RWPE1 (cell line): ENCODE results near the gene WDR54.

Experiments
- CTCF ChIA-PET: fragments of 350-600 bp; sonication (Branson Sonifier 250); formaldehyde crosslinking; extraction: SDS; loops from one replicate; lab custom pipeline; 2021; lab: Yijun Ruan, JAX
- POLR2A ChIA-PET: fragments of 400-600 bp; formaldehyde crosslinking; extraction: SDS; loops from one replicate; lab custom pipeline; 2020; ENCODE audit warnings: antibody characterized with exemption; ENCODE audit not compliant: low non-redundant PET; lab: Yijun Ruan, JAX
- DNase-seq: peaks from one replicate; pipeline ENCODE4 v3.0.0; 2012; ENCODE audit warnings: low spot score
- H3K27ac ChIP-seq: fragments of 450-650 bp; 2 replicates; pipeline ENCODE4 v1.5.1; 2017
- TF ChIP-seq, protein P1 (sequence below): fragments of 450-650 bp; conservative IDR thresholded peaks from 2 replicates; pipeline ENCODE4 v1.5.1; 2017; ENCODE audit warnings: low read depth, mild to moderate bottlenecking

The WDR54 gene

DNA sequence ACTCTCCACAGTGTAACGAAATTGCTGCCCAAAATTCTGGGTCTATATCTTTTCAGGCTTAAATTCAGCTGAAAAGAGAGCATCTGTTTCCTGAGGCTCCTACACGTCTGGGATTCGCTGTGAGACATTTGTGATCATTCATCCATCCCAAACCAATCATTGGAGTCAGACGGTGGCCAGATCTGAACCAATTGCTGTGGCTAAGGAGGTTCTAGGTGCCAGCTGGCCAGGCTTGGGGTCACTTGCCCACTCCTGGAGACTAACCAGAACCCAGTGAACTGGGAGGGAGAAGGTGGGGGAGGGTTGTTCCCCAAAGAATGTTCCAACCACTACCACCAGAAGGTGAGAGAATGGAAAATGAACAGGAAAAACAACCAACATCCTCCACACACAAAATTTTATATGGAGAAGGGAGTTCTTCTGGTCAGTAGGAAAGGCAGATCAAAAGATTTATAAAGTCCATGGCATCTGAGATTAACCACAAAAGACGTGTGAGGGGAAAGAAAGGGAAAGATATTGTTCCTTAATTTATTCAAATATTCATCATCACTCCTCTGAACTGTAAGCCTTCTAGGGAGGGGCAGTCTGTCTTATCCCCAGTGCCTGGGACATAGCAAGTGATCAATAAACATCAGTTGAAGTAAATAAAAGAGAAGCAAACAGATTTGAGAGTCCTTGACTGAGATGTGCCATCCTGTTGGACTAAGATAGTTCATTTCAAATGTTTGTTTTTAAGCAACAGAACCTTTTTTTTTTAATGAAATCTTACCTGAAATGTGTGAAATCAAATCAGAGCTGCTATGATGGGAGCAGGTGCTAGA, 23.2 kb downstream of the WDR54 start:
- CTCF ChIA-PET, result no interaction called here
- POLR2A ChIA-PET, result no interaction called here
- DNase-seq, result no peak
- TF ChIP-seq, protein P1, sequence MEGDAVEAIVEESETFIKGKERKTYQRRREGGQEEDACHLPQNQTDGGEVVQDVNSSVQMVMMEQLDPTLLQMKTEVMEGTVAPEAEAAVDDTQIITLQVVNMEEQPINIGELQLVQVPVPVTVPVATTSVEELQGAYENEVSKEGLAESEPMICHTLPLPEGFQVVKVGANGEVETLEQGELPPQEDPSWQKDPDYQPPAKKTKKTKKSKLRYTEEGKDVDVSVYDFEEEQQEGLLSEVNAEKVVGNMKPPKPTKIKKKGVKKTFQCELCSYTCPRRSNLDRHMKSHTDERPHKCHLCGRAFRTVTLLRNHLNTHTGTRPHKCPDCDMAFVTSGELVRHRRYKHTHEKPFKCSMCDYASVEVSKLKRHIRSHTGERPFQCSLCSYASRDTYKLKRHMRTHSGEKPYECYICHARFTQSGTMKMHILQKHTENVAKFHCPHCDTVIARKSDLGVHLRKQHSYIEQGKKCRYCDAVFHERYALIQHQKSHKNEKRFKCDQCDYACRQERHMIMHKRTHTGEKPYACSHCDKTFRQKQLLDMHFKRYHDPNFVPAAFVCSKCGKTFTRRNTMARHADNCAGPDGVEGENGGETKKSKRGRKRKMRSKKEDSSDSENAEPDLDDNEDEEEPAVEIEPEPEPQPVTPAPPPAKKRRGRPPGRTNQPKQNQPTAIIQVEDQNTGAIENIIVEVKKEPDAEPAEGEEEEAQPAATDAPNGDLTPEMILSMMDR, result no peak
- H3K27ac ChIP-seq, result no peak overlapping the region

DNA sequence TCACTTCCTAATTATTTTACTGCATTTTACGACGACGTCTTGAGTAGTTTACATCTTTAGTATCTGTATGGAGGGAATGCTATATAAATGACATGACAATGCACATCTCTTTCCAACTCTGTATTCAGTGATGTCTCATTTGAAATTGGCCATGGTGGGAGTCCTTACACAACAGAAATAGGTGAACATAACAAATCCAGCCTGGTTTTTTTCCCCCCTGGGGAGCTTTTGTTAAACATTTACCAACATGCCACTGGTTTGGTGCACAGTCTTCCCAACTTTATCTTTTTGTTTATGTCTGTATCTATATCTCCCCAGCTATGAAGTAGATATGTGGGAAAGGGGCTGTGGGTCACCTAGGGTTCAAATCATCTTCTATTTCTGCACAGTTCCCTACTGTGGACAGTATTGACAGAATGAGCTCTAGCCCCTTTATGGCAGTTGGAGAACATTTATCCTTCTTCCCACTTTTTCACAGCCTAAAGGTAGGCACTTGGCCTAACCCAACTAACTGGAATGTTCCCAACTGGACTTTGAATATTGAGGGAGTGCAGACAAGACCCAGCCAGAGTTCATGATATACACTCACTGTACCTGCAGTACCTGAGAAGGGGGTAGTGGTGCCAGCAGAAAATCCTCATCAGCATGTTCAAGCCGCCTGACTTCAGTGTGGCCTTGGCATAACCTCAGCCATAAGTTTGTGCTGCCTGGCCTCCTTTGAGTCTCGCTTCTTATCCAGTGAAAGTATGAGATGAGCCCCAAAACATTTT, 25.9 kb downstream of the WDR54 start:
- TF ChIP-seq, protein P1, result no peak
- no peak overlapping the region for H3K27ac ChIP-seq
- POLR2A ChIA-PET, result no interaction called here
- CTCF ChIA-PET, result no interaction called here
- no peak for DNase-seq

DNA sequence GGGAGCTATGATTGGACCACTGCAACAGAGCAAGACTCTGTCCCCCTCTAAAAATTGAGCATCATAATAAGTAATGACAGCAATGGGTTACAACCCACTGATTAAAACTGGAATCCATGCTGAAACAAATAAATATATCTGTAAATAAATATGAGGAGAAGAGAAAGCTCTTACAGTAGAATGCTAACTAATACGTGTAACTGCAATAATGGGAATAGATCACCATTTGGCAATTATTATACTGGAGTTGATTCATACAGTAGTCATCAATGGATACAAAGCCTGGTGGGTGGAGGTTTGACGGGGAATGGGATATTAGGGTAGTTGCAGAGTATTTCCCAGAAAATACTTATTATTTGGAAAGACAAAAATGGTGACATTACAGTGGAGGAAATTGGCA, 27.2 kb downstream of the WDR54 start:
- TF ChIP-seq, protein P1, result no peak
- POLR2A ChIA-PET, result no interaction called here
- CTCF ChIA-PET, result no interaction called here
- no peak overlapping the region for H3K27ac ChIP-seq
- no peak for DNase-seq

DNA sequence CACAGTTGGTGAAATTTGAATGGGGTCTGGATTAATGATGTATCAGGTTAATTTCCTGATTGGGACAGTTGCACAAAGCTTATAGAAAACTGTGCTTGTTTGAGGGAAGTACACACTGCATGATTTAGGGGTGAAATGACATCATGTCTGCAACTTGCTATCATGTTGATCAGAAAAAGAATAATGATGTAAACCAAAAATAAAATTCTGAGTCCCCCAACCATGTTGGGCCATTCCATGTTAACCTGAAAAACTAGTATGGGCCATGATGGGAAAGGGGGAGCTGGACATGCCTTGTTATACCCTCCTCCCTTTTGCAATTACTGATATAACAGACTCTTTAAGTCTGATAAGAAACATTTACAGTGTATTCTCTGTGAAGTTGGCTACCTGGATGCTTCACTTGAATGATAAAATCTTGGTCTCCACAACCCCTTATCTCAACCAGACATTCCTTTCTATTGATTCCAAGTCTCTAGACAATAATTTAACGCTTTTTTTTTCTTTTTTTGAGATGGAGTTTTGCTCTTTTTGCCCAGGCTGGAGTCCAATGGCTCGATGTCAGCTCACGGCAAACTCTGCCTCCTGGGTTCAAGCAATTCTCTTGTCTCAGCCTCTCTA, 29.1 kb downstream of the WDR54 start:
- no peak for DNase-seq
- CTCF ChIA-PET, result interaction anchor here (0.7 kb wide), 1 partner anchor 97 kb away, joined by 3 read pairs; no protein-coding TSS in a partner anchor

DNA sequence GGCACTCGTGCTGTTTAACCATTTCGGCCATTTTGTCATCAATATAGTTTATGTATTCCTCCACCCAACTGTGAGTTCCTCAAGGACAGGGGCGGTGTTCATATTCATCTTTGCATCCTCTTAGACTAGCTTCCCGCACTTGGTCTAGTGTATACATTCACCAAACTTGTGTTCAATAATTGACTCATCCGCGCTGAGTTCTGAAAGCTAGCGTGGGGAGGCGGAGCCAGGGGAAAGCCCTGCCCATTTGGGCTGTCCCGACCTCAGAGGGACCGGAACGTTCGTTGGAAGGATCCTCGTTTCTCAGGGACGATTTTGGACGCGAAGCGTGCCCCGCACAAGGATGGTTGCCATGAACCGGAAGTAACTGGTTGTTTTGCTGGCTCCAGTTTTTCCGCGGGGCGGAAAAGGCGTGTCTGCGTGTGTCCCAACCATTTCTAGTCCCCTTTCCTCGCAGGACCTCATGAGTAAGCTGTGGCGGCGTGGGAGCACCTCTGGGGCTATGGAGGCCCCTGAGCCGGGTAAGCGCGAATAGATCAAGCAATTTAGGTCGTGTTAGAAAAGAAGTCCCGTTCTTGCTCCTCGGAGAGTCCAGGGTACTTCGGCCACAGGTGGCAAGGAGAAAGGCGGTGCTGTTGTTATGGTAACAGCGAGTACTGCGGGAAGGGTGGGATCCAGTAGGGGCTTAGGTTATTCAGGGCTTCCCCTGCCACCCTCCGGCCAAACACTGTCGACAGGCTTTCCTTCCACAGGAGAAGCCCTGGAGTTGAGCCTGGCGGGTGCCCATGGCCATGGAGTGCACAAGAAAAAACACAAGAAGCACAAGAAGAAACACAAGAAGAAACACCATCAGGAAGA, 33.4 kb downstream of the WDR54 start, which contains the start of gene INO80B:
Gene INO80B, plus strand, starts transcription at position 434 of the 858 bp plus-strand sequence. Its CDS starts 30 bp downstream, at position 464.
- peak; percentile 88 for DNase-seq
- CTCF ChIA-PET, result interaction anchor here (0.6 to 1.2 kb wide), 5 partner anchors 12 to 77 kb away, joined by 3 to 5 read pairs (median 3); no protein-coding TSS in a partner anchor
- peak within 1 kb of the TSS; percentile 62 for H3K27ac ChIP-seq
- TF ChIP-seq, protein P1, result no peak
- POLR2A ChIA-PET, result interaction anchor here (0.5 to 1.0 kb wide), 2 partner anchors 12 kb away, joined by 4 to 8 read pairs; no protein-coding TSS in a partner anchor

More for the DNA sequence above, 29.1 kb downstream of the WDR54 start:
- TF ChIP-seq, protein P1, result no peak
- H3K27ac ChIP-seq, result no peak overlapping the region
- POLR2A ChIA-PET, result no interaction called here
